PFSK-1 (cell line): ENCODE results near the gene OR7A17.

ENCODE experiments used
- FOXP2 ChIP-seq: optimal IDR thresholded peaks from 2 replicates; pipeline ENCODE3; 2011; ENCODE audit warnings: borderline replicate concordance, control low read depth, inconsistent platforms; ENCODE audit not compliant: insufficient read depth; ENCODE audit errors: extremely low read length, extremely low read depth
- POLR2AphosphoS5 ChIP-seq: IDR thresholded peaks from 2 replicates; pipeline ENCODE4 v1.6.1; 2012; ENCODE audit warnings: low read depth, mild to moderate bottlenecking, control low read depth, low read length, moderate library complexity
- SIN3A ChIP-seq: IDR thresholded peaks from 2 replicates; pipeline ENCODE4 v1.6.1; 2012; ENCODE audit warnings: mild to moderate bottlenecking, low read length, moderate library complexity, borderline replicate concordance; ENCODE audit not compliant: insufficient read depth
- TAF1 ChIP-seq: IDR thresholded peaks from 2 replicates; pipeline ENCODE4 v1.6.1; 2012; ENCODE audit warnings: low read length, control low read depth, borderline replicate concordance; ENCODE audit not compliant: insufficient read depth
- TF ChIP-seq, protein P1 (sequence below), 2 experiments: IDR thresholded peaks; 2 replicates each; pipeline versions ENCODE4 v1.6.1 to v1.8.0; 2011 to 2012; ENCODE audit warnings: low read depth in 2 of 2, low read length in 2 of 2, control low read depth in 1 of 2, inconsistent platforms in 1 of 2, mild to moderate bottlenecking in 1 of 2, moderate library complexity in 1 of 2; ENCODE audit not compliant: insufficient read depth in 1 of 2

OR7A17 gene

DNA sequence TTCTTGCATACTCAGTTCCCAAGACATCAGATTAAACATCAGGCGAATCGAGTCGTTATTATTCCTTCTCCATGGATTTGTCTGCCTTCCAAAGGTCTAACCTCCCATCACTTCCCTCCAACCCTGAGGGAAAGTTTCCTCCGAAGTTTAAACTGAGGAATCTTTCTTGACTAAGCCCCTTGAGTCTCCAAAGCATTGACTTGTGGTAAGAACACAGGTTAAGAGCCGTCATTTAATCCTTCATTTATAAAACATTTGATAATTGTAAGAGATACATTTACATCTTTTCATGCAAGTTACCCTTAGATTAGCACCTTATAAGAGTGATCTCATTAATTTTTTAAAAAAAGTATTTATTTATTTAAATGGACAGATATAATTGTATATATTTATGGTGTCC is 37.1 kb downstream of the OR7A17 start, which contains the start of gene OR7A10:
Gene OR7A10, minus strand, starts transcription at position 101 of the 400 bp plus-strand sequence. CDS start 7,045 bp downstream, outside the sequence.
- TF ChIP-seq POLR2AphosphoS5 (no peak), TAF1 (no peak), FOXP2 (no peak), SIN3A (no peak)
- TF ChIP-seq, protein P1, sequence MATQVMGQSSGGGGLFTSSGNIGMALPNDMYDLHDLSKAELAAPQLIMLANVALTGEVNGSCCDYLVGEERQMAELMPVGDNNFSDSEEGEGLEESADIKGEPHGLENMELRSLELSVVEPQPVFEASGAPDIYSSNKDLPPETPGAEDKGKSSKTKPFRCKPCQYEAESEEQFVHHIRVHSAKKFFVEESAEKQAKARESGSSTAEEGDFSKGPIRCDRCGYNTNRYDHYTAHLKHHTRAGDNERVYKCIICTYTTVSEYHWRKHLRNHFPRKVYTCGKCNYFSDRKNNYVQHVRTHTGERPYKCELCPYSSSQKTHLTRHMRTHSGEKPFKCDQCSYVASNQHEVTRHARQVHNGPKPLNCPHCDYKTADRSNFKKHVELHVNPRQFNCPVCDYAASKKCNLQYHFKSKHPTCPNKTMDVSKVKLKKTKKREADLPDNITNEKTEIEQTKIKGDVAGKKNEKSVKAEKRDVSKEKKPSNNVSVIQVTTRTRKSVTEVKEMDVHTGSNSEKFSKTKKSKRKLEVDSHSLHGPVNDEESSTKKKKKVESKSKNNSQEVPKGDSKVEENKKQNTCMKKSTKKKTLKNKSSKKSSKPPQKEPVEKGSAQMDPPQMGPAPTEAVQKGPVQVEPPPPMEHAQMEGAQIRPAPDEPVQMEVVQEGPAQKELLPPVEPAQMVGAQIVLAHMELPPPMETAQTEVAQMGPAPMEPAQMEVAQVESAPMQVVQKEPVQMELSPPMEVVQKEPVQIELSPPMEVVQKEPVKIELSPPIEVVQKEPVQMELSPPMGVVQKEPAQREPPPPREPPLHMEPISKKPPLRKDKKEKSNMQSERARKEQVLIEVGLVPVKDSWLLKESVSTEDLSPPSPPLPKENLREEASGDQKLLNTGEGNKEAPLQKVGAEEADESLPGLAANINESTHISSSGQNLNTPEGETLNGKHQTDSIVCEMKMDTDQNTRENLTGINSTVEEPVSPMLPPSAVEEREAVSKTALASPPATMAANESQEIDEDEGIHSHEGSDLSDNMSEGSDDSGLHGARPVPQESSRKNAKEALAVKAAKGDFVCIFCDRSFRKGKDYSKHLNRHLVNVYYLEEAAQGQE (IDR thresholded peaks at IDR 0.05; ENCODE audit: insufficient read depth in 1 of 2, low read depth in 2 of 2, low read length in 2 of 2) = no peak

- TF ChIP-seq, protein P1 (IDR thresholded peaks at IDR 0.05; ENCODE audit: insufficient read depth in 1 of 2, low read depth in 2 of 2, low read length in 2 of 2) = no peak
- TF ChIP-seq SIN3A = no peak
- no peak for TF ChIP-seq POLR2AphosphoS5
- no peak for TF ChIP-seq FOXP2
- no peak for TF ChIP-seq TAF1
These were observed 42.4 kb downstream of the OR7A17 start for GRCh38 chr19:14843578-14843977.

DNA sequence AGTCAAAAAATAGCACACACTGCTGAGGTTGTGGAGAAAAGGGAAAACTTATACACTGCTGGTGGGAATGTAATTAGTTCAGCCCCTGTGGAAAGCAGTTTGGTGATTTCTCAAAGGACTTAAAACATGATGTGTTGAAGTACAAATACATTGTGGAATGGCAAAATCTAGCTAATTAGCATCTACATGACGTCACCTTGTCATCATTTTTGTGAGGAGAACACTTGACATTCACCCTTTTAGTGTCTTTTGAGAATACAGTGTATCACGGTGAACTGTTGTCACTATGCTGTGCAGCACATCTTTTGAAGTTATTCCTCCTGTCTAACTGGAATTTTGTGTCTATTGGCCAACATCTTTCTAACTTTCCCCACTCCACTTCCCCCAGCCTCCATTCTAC is 42.8 kb downstream of the OR7A17 start:
- TF ChIP-seq FOXP2 = no peak
- TF ChIP-seq TAF1 = no peak
- TF ChIP-seq SIN3A = no peak
- TF ChIP-seq, protein P1 (IDR thresholded peaks at IDR 0.05; ENCODE audit: insufficient read depth in 1 of 2, low read depth in 2 of 2, low read length in 2 of 2) = no peak
- TF ChIP-seq POLR2AphosphoS5 = no peak

DNA sequence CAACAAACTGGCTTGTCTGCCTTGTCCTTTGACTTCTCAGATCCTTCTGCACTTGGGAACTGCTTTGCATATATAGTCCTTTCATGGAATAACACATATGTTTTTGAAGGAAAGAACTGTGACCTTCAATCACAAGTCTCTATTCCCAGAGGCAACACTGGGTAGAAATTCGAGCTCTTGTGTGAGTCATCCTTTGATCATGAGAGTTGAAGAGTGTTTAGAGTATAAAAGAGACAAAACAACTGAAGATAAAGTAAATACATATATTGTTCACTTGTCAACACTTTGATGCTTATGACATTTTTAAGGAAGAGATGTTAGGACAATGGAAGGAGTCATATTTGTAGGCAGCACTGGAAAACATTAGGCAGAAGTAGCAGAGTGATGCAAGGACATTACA is 45.7 kb downstream of the OR7A17 start:
- TF ChIP-seq, protein P1 (IDR thresholded peaks at IDR 0.05; ENCODE audit: insufficient read depth in 1 of 2, low read depth in 2 of 2, low read length in 2 of 2) = no peak
- TF ChIP-seq FOXP2 (no peak), POLR2AphosphoS5 (no peak), SIN3A (no peak), TAF1 (no peak)

DNA sequence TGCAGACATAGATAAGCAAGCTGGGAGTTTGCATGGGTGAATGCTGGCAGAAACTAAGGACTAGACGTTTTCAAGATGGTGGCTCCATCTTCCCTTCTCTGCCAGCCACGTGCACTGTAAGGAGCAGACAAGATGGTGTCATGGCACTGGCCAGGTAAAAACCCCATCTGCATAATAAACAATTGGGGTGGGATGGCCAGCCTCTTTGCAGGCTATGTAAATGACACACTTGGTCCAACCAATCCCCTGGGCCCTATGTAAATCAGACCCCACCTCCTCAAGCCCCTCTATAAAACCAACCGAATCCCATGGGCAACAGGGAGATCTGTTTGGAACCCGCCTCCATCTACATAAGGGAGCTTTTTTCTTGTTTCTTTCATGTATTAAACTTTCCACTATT is 48.5 kb downstream of the OR7A17 start:
- TF ChIP-seq FOXP2 (no peak), POLR2AphosphoS5 (no peak), TAF1 (no peak), SIN3A (no peak)
- TF ChIP-seq, protein P1 (IDR thresholded peaks at IDR 0.05; ENCODE audit: insufficient read depth in 1 of 2, low read depth in 2 of 2, low read length in 2 of 2) = no peak
